GM23338 (cell line): ENCODE measurements around the gene PRR36.
A peak's percentile ranks its signal among the peaks of the same experiment; 100 is the strongest.

Experiments used
- CTCF ChIP-seq, 2 experiments: fragments of 200-600 bp in 1 of 2; sonication (generic) in 1 of 2; conservative IDR thresholded peaks; 2 replicates each; pipeline versions ENCODE4 v1.5.1 to v1.6.1; 2016 to 2017; ENCODE audit warnings: antibody characterized with exemption in 2 of 2, low read depth in 2 of 2, mild to moderate bottlenecking in 2 of 2, moderate library complexity in 1 of 2
- EZH2phosphoT487 ChIP-seq: fragments of 200-600 bp; sonication (generic); IDR thresholded peaks from one replicate; pipeline ENCODE4 v1.8.1; 2018; ENCODE audit warnings: antibody characterized with exemption; ENCODE audit not compliant: unreplicated experiment
- JUNB ChIP-seq: IDR thresholded peaks from one replicate; pipeline ENCODE4 v1.6.1; 2016; ENCODE audit warnings: antibody characterized with exemption; ENCODE audit not compliant: unreplicated experiment
- POLR2AphosphoS5 ChIP-seq: IDR thresholded peaks from 2 replicates; pipeline ENCODE4 v1.6.1; 2016; ENCODE audit warnings: antibody characterized with exemption, low read depth
- ZNF114 ChIP-seq: fragments of 250-450 bp; sonication (Bioruptor Pico); IDR thresholded peaks from 2 replicates; pipeline ENCODE4 v1.5.0; 2020; ENCODE audit warnings: mild to moderate bottlenecking, moderate library complexity

GRCh38 chr19:7869453-7869909 lies 4.7 kb downstream of the PRR36 start:
- TF ChIP-seq CTCF (conservative IDR thresholded peaks at IDR 0.05; ENCODE audit: low read depth in 2 of 2) (no peak), EZH2phosphoT487 (no peak), POLR2AphosphoS5 (peak; percentile 20; the same call in 1 of the 2 replicates), JUNB (no peak), ZNF114 (CRISPR knock-in tag) (no peak)
